HEK293 (cell line): ENCODE results near the gene NPNT.

ENCODE experiments used
- CTCF ChIA-PET: fragments of 350-600 bp; formaldehyde crosslinking; extraction: SDS; loops from one replicate; lab custom pipeline; 2021; ENCODE audit warnings: antibody characterized with exemption; lab: Yijun Ruan, JAX
- POLR2A ChIA-PET: fragments of 300-600 bp; formaldehyde crosslinking; extraction: SDS; loops from one replicate; lab custom pipeline; 2020; ENCODE audit warnings: antibody characterized with exemption, inconsistent platforms; lab: Yijun Ruan, JAX
- H3K27ac ChIP-seq: fragments of 200-500 bp; sonication (Bioruptor generic); 2 replicates; pipeline ENCODE4 v1.5.1; 2014; ENCODE audit warnings: low read depth, low read length, control low read depth, inconsistent platforms; ENCODE audit errors: extremely low read depth
- H3K36me3 ChIP-seq, 2 experiments: fragments of 200-500 bp in 1 of 2; sonication (Bioruptor generic) in 1 of 2; 1 replicate in 1 of 2; 2 replicates in 1 of 2; pipeline ENCODE4 v1.5.1; 2014 to 2017; ENCODE audit warnings: inconsistent platforms in 2 of 2, low read length in 2 of 2; ENCODE audit not compliant: control insufficient read depth in 2 of 2, insufficient read depth in 1 of 2
- H3K4me1 ChIP-seq: fragments of 200-500 bp; sonication (Bioruptor generic); 2 replicates; pipeline ENCODE4 v1.5.1; 2014; ENCODE audit warnings: mild to moderate bottlenecking, low read length, inconsistent platforms; ENCODE audit not compliant: control insufficient read depth, insufficient read depth
- H3K4me3 ChIP-seq: 2 replicates; pipeline ENCODE4 v1.5.1; 2011; ENCODE audit warnings: low read depth, mild to moderate bottlenecking, control low read depth, low read length, moderate library complexity
- H3K9me3 ChIP-seq: fragments of 200-500 bp; sonication (Bioruptor generic); 2 replicates; pipeline ENCODE4 v1.5.1; 2014; ENCODE audit warnings: low read depth, low read length, inconsistent platforms; ENCODE audit not compliant: control insufficient read depth, insufficient read depth
- BCL6B ChIP-seq: fragments of 450-650 bp; formaldehyde crosslinking; IDR thresholded peaks from 2 replicates; pipeline ENCODE4 v1.5.1; 2017; ENCODE audit warnings: missing biosample characterization, missing genetic modification characterization
- GFI1B ChIP-seq: fragments of 450-650 bp; formaldehyde crosslinking; IDR thresholded peaks from 2 replicates; pipeline ENCODE4 v1.5.1; 2016; ENCODE audit warnings: missing biosample characterization, missing genetic modification characterization
- HOXD13 ChIP-seq: sonication (generic); formaldehyde crosslinking; IDR thresholded peaks from 2 replicates; pipeline ENCODE4 v1.8.0; 2022; ENCODE audit warnings: missing genetic modification reagents, borderline replicate concordance
- PBX3 ChIP-seq: sonication (generic); formaldehyde crosslinking; IDR thresholded peaks from 2 replicates; pipeline ENCODE4 v1.8.1; 2022; ENCODE audit warnings: mild to moderate bottlenecking, moderate library complexity, missing genetic modification reagents
- RBAK ChIP-seq: fragments of 450-650 bp; formaldehyde crosslinking; IDR thresholded peaks from 2 replicates; pipeline ENCODE4 v1.5.1; 2016; ENCODE audit warnings: missing biosample characterization, missing genetic modification characterization
- TCF7L2 ChIP-seq: IDR thresholded peaks from 2 replicates; pipeline ENCODE4 v1.6.1; 2011; ENCODE audit warnings: low read depth, mild to moderate bottlenecking, inconsistent platforms, low read length, moderate library complexity, borderline replicate concordance
- YY1 ChIP-seq: fragments of 450-650 bp; formaldehyde crosslinking; IDR thresholded peaks from 2 replicates; pipeline ENCODE4 v1.5.1; 2018; ENCODE audit warnings: missing biosample characterization, missing genetic modification characterization
- ZBTB11 ChIP-seq: fragments of 450-650 bp; formaldehyde crosslinking; conservative IDR thresholded peaks from 2 replicates; pipeline ENCODE4 v1.5.1; 2016; ENCODE audit warnings: low read depth, missing biosample characterization, missing genetic modification characterization
- ZBTB6 ChIP-seq: fragments of 450-650 bp; formaldehyde crosslinking; IDR thresholded peaks from 2 replicates; pipeline ENCODE4 v1.5.1; 2017; ENCODE audit warnings: missing biosample characterization, missing genetic modification characterization
- ZNF114 ChIP-seq: fragments of 450-650 bp; formaldehyde crosslinking; IDR thresholded peaks from 2 replicates; pipeline ENCODE4 v1.5.0; 2017; ENCODE audit warnings: missing biosample characterization, missing genetic modification characterization
- ZNF16 ChIP-seq: fragments of 450-650 bp; formaldehyde crosslinking; IDR thresholded peaks from 2 replicates; pipeline ENCODE4 v1.5.1; 2016; ENCODE audit warnings: low read depth, missing biosample characterization, missing genetic modification characterization
- ZNF2 ChIP-seq: fragments of 450-650 bp; formaldehyde crosslinking; IDR thresholded peaks from 2 replicates; pipeline ENCODE4 v1.5.1; 2016; ENCODE audit warnings: missing biosample characterization, missing genetic modification characterization
- ZNF280D ChIP-seq: fragments of 450-650 bp; formaldehyde crosslinking; IDR thresholded peaks from 2 replicates; pipeline ENCODE4 v1.5.1; 2016; ENCODE audit warnings: missing biosample characterization, missing genetic modification characterization
- ZNF404 ChIP-seq: fragments of 450-650 bp; formaldehyde crosslinking; IDR thresholded peaks from 2 replicates; pipeline ENCODE4 v1.5.1; 2017; ENCODE audit warnings: missing biosample characterization, missing genetic modification characterization
- ZNF521 ChIP-seq: fragments of 450-650 bp; formaldehyde crosslinking; IDR thresholded peaks from 2 replicates; pipeline ENCODE4 v1.5.1; 2017; ENCODE audit warnings: missing biosample characterization, mild to moderate bottlenecking, missing genetic modification characterization
- ZSCAN4 ChIP-seq: fragments of 450-650 bp; formaldehyde crosslinking; IDR thresholded peaks from 2 replicates; pipeline ENCODE4 v1.5.1; 2017; ENCODE audit warnings: missing biosample characterization, missing genetic modification characterization

NPNT gene

GRCh38 chr4:105930698-105931097 is 35.4 kb downstream of the NPNT start:
- Histone ChIP-seq H3K9me3 (no peaks in the 10 kb centered on the region), H3K36me3 (no peaks in the 10 kb centered on the region; a peak in 1 of 3 replicates), H3K4me1 (no peaks in the 10 kb centered on the region), H3K27ac (no peak overlapping the region), H3K4me3 (no peak overlapping the region)
- POLR2A ChIA-PET, result no interaction called here
- CTCF ChIA-PET, result interaction anchor here (0.6 kb wide), 2 partner anchors 24 to 270 kb away, joined by 3 to 4 read pairs; no protein-coding TSS in a partner anchor
- TF ChIP-seq ZNF114 (tag by site-specific recombination) (no peak), ZNF280D (tag by site-specific recombination) (no peak), ZSCAN4 (tag by site-specific recombination) (no peak), ZBTB11 (tag by site-specific recombination) (no peak), BCL6B (tag by site-specific recombination) (no peak), ZNF521 (tag by site-specific recombination) (no peak), HOXD13 (CRISPR knock-in tag) (no peak), ZNF404 (tag by site-specific recombination) (no peak), ZNF16 (tag by site-specific recombination) (no peak), ZBTB6 (tag by site-specific recombination) (no peak), PBX3 (CRISPR knock-in tag) (no peak), GFI1B (no peak), RBAK (tag by site-specific recombination) (no peak), YY1 (tag by site-specific recombination) (no peak), ZNF2 (tag by site-specific recombination) (no peak), TCF7L2 (no peak)
